A549 (cell line): ENCODE data around the gene ANKS6.

Experiments used
- CHD4 ChIP-seq: fragments of 200-600 bp; sonication (generic); IDR thresholded peaks from 2 replicates; pipeline ENCODE4 v1.6.1; 2016; ENCODE audit warnings: antibody characterized with exemption, mild to moderate bottlenecking, borderline replicate concordance
- CTCF ChIP-seq: fragments of >200 bp; sonication (Bioruptor Twin); formaldehyde crosslinking; IDR thresholded peaks from 3 replicates; pipeline ENCODE4 v1.5.1; 2016
- FOSB ChIP-seq: fragments of 250-450 bp; sonication (Bioruptor Pico); IDR thresholded peaks from 2 replicates; pipeline ENCODE4 v1.5.0; 2020; ENCODE audit warnings: mild to moderate bottlenecking, moderate library complexity
- MAFK ChIP-seq: fragments of 450-650 bp; IDR thresholded peaks from 2 replicates; pipeline ENCODE4 v1.6.1; 2014; ENCODE audit not compliant: partially characterized antibody
- MAZ ChIP-seq: fragments of 150-350 bp; IDR thresholded peaks from 2 replicates; pipeline ENCODE4 v1.6.1; 2014; ENCODE audit warnings: antibody characterized with exemption, low read depth, low read length, borderline replicate concordance
- PHF8 ChIP-seq: fragments of 200-600 bp; sonication (generic); IDR thresholded peaks from 2 replicates; pipeline ENCODE4 v1.6.1; 2016; ENCODE audit warnings: low read depth, mild to moderate bottlenecking, antibody characterized with exemption, moderate library complexity, borderline replicate concordance
- POLR2AphosphoS2 ChIP-seq: conservative IDR thresholded peaks from 2 replicates; pipeline ENCODE4 v1.6.1; 2012; ENCODE audit warnings: low read length, improper control_type of control experiment, inconsistent platforms
- REST ChIP-seq: fragments of 200-600 bp; sonication (generic); IDR thresholded peaks from 2 replicates; pipeline ENCODE4 v1.6.1; 2016; ENCODE audit warnings: antibody characterized with exemption, mild to moderate bottlenecking, moderate library complexity
- SMC3 ChIP-seq: fragments of >200 bp; sonication (Bioruptor Twin); formaldehyde crosslinking; IDR thresholded peaks from 3 replicates; pipeline ENCODE4 v1.6.1; 2018; ENCODE audit warnings: inconsistent platforms
- ZFP36 ChIP-seq: fragments of 450-650 bp; IDR thresholded peaks from 2 replicates; pipeline ENCODE4 v1.6.1; 2014; ENCODE audit warnings: borderline replicate concordance; ENCODE audit not compliant: partially characterized antibody

- TF ChIP-seq REST (no peak), CTCF (no peak), CHD4 (no peak), ZFP36 (no peak), PHF8 (no peak), FOSB (CRISPR knock-in tag) (no peak), SMC3 (no peak), MAFK (no peak), MAZ (no peak), POLR2AphosphoS2 (no peak)
Measured at GRCh38 chr9:98822661-98823060, 26.3 kb upstream of the ANKS6 start.
